CD4-positive, alpha-beta T cell treated with Interferon alpha-2 for 1 hour (primary cell): ENCODE measurements around the gene ACOX3.
A peak's percentile ranks its signal among the peaks of the same experiment; 100 is the strongest.

Source experiments
- DNase-seq, 2 donors: peaks; one replicate each; pipeline ENCODE4 v3.0.0-alpha.2; 2020 to 2022

Gene ACOX3

GRCh38 chr4:8467016-8467415 lies 26.5 kb upstream of the ACOX3 start:
- DNase-seq: no peak

DNA sequence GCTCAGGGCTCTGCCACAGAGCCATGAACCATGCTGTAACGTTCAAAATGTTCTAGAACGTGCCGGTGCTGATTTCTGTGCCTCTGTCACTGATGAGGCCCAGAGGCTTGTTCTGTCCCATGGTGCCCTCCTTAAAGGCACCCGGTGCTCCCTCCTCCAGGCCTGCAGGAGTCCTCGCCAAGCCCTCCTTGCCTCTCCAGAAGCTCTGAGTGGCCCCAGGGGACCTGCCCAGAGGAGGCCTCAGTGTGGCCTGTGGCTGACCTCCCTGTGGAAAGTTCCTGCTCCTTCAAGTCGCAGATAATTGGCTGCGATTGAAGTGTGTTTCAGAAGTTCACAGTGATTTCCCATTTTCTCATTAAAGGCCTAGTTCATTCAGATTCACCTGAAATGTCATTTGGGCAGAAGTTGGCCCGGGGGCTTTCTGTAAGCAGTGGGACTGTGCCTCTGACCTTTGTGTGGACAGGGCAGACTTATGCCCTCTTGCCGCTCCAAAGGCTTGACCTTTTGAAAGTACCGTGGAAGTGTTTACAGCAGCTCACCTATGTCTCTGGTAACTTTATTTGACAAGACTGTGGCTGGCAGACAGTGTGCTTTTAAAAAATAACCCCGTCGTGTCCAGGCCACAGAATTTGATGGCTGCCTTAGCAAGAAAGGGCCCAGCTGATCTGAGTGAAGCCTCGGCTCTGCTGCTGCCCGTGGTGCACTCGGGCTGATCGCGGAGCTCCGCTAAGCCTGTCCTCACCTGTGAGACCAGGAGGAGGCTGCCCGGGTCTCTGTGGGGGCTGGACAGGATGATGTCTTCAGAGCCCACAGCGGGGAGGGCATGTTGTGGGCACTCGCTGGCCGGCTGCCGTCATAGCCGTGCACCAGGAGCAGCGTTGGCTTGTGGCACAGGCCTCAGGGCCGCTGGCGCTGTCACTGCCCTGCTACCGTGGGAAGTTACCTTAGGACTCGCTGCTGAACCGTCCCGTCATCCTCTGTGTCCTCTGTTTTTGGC lies 25.4 kb upstream of the ACOX3 start:
- DNase-seq: no peak

- no peak for DNase-seq
These were observed 23.9 kb upstream of the ACOX3 start for GRCh38 chr4:8464381-8464780.

GRCh38 chr4:8463811-8464210 lies 23.3 kb upstream of the ACOX3 start:
- DNase-seq: no peak

DNA sequence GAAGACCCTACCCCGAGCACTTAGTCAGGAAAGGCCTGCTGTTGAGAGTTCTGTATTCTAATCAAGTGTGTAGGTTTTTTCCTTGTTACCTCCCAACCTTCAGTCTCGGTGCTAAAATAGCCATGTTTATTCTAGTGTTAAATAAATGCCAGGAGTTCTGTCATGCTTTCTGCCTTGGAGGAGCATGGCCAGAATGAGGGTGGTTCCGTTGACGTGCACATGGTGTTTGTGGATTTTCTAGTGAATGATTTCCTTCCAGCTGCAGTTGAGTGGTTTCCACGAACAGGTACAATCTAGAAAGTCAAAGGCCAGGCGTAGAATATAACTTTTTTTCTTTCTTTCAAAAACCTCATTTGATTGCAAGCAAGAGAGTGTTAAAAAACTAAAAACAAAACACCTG lies 21.1 kb upstream of the ACOX3 start:
- no peak for DNase-seq

GRCh38 chr4:8461086-8461485 lies 20.6 kb upstream of the ACOX3 start:
- no peak for DNase-seq

DNA sequence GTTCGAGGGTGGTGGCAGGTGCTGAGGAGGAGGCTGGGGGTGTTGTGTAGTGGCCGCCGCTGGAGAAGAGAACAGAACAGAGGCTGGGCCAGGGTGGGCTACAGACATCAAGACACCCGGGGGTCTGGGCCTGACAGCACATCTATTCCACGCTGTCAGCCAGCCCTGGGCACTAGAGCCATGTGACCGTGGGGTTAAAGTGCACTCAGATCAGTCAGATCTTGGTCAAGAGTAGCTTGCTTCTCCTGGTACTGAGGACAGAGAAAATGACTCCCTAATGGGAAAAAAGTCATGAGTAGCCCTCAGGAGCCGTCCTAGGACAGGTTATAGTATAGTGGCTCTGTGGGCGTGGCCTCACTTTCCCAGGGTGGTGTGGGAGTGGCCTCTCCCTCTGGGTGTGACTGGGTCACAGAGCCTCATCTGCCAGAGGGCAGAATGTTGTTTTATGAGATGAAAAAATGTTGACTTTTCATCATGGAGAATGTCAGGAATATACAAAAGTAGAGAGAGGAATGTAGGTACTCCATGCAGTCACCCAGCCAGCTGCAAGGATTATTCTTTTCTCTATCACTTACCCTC lies 19.4 kb upstream of the ACOX3 start:
- DNase-seq: no peak

DNA sequence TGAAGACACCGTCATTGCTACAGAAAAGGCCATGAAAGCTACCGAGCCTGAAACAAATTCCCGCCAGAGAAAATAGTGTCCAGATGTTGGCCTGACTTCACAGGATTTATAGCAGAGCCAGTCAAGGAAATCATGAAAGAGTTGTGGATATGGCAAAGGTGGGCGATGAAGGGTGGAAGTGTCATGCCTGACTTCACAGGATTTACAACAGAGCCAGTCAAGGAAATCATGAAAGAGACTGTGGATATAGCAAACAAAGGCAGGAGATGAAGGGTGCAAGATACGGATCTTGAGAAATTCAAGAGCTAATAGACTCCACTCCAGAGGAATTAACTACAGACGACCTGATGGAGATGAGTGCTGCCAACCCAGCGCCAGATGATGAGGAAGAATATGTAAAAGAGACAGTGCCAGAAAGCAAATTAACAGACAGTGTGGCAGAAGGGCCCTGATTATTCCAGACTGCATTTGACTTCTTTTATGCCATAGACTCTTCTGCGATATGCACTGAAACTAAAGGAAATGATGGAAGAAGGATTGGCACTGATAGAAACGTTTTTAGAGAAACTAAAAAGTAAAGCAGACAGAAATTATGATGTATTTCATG lies 17.2 kb upstream of the ACOX3 start:
- no peak for DNase-seq

DNA sequence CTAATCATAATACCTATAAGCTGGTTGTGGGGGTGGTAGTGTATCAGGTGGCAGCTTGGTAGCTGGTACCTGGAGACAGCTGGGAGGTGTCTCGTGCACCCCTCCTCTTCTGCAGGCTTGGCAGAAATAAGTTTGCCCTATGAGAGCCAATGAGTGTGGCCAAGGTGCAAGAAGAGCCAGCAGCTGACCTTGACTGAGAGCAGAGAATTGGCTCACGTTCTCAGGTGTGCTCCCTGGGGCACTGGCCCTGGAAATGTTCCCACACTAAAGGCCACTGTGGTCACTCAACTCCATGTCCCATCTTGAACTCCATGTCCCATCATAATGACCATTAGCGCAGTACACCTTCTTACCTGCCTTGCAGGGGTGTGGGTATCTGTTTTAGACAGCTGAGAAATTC lies 13.4 kb upstream of the ACOX3 start:
- no peak for DNase-seq

GRCh38 chr4:8451440-8452182 lies 11.1 kb upstream of the ACOX3 start:
- DNase-seq: no peak

- no peak for DNase-seq
These were observed 5.6 kb upstream of the ACOX3 start for GRCh38 chr4:8446122-8446521.

GRCh38 chr4:8443801-8444200 lies 3.3 kb upstream of the ACOX3 start:
- no peak for DNase-seq

GRCh38 chr4:8442596-8443358 lies 2.3 kb upstream of the ACOX3 start:
- DNase-seq: no peak

GRCh38 chr4:8441499-8442091 lies 1.1 kb upstream of the ACOX3 start:
- DNase-seq: no peak

DNA sequence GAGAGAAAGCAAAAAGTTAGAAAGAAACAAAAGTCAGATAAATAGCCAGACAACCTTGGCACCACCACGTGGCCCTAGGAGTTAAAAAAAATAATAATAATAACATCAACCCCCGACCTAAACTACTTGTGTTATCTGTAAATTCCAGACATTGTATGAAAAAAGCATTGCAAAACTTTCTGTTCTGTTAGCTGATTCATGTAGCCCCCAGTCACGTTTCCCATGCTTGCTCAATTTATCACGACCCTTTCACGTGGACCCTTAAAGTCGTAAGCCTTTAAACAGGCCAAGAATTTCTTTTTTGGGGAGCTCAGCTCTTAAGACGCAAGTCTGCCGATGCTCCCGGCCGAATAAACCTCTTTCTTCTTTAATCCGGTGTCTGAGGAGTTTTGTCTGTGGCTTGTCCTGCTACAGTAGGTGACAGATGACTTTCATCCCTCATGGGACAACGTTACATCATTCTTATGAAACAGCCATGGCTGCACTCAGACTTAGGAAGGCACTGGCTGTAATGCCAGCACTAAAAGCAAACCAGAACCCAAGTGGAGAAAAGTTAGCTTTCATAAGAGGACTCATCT lies 520 bp downstream of the ACOX3 start:
- DNase-seq: peak in 1 of 2 donors; percentile 44

- DNase-seq: no peak
These were observed 1.4 kb downstream of the ACOX3 start for GRCh38 chr4:8439168-8439567.

DNA sequence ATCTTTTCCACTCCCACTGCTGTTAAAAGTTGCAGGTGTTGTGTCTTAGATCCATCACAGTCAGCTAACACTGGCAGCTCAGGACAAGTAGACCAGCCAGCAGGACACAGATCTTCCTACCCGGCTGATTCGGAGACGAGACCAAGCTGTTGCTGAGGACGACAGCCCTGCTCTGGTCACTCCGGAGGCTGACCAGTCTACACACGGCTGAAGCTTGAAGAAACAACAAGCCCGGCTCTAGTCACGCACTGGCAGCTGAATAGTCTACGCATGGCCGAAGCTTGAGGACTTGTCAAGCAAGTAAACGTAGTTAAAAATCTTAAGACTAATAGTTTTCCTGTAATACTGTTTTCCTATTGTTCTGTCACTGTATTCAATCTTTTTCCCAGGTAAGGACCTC lies 1.8 kb downstream of the ACOX3 start:
- no peak for DNase-seq

DNA sequence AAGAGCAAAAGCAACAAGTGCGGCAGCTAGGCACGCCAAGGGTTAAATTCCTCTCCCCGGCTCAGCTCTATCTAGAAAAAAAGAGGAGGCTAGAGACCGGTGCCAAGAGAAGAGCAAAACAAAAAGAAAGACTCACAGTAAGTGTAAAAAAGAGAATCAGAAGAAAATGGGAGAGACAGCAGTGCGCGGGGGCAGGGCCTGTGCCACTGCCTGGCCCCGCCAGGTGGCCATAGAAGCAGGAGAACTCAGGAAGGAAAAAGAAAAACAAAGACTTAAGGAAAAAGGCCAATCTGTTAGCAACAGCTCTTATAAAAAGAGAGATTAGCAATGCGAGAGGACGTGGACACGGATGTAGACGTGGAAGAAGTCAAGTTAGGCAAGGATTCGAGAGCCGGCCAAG lies 3.2 kb downstream of the ACOX3 start:
- no peak for DNase-seq

GRCh38 chr4:8435656-8436121 lies 4.8 kb downstream of the ACOX3 start:
- DNase-seq: peak; percentile 6 to 50

DNA sequence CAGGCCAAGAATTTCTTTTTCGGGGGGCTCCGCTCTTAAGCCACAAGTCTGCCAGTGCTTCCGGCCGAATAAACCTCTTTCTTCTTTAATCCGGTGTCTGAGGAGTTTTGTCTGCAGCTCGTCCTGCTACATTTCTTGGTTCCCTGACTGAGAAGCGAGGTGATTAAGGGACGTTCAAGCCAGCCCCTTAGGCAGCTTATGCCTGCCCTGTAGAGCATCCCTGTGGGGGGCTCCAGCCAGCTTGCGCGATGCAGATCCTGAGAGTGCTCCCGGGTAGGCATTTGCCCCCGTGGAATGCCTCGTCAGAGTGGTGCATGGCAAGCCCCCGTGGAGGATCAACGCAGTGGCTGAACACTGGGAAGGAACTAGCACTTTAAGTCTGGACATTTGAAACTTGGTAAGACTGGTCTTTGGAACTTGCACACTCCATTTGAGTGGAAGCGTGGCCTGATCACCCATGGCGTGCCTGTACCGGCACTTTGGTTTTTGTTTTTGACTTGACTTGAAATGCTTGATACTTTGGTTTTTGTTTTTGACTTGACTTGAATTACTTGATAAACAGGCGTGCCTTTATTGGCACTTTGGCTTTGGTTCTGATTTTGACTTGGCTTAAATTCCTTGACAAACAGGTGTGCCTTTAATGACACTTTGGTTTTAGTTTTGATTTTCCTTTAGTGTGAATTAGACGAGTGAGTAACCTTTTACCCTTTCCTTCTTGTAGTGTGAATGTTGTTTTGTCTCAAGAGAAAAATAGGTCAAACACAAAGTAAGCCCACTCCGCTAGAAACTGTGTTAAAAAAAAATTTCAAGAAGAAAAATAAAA lies 6.1 kb downstream of the ACOX3 start:
- DNase-seq: no peak

GRCh38 chr4:8433136-8433535 lies 7.4 kb downstream of the ACOX3 start:
- no peak for DNase-seq
